HepG2 (cell line): Measurements from ENCODE around the gene CBFA2T2. TPM values are rescaled to one million over a fixed set of nuclear protein-coding genes. Genes with fewer than 3 reads are reported as not detected.

Experiments used
- ATAC-seq: fragments of 200-7000 bp; cut with Tn5 transposase; 3 replicates; pipeline ENCODE4 v1.9.1; 2020; ENCODE audit warnings: mild to moderate bottlenecking, moderate library complexity
- BruUV-seq: library from RNA; stranded (reverse); fragments of 400-500 nt; replicated peaks from 2 replicates; lab custom pipeline; 2021; lab: Mats Ljungman, UMichigan
- CTCF ChIA-PET: fragments of 300-600 bp; formaldehyde crosslinking; extraction: SDS; loops from one replicate; lab custom pipeline; 2021; ENCODE audit warnings: low total read pairs, inconsistent platforms, low intra/inter-chr PET ratio; lab: Yijun Ruan, JAX
- POLR2A ChIA-PET: fragments of 350-600 bp; sonication (Branson Sonifier 250); formaldehyde crosslinking; loops from one replicate; lab custom pipeline; 2020; ENCODE audit warnings: antibody characterized with exemption, inconsistent platforms; lab: Yijun Ruan, JAX
- DNase-seq: peaks from one replicate; pipeline ENCODE4 v3.0.0-alpha.2; 2015; ENCODE audit warnings: low spot score
- FAIRE-seq: peaks from 3 replicates; lab custom pipeline; 2011; peaks lifted over from hg19 to GRCh38; lab: Jason Lieb, UNC
- H2AFZ ChIP-seq: one replicate; pipeline ENCODE4 v1.6.1; 2011; ENCODE audit warnings: low read length, inconsistent platforms
- H3K27ac ChIP-seq: fragments of 300-600 bp; 3 replicates; pipeline ENCODE4 v1.8.0; 2011; ENCODE audit warnings: mixed run types, mild to moderate bottlenecking, mixed read lengths, low read length, inconsistent platforms; ENCODE audit not compliant: insufficient read depth; ENCODE audit errors: extremely low read length
- H3K27me3 ChIP-seq, 2 experiments: fragments of 200-600 bp in 1 of 2; 2 replicates in 1 of 2; 3 replicates in 1 of 2; pipeline versions ENCODE4 v1.6.0 to v1.8.0; 2011; ENCODE audit warnings: low read length in 2 of 2, mild to moderate bottlenecking in 2 of 2, moderate library complexity in 2 of 2, inconsistent platforms in 1 of 2; ENCODE audit not compliant: insufficient read depth in 2 of 2, control insufficient read depth in 1 of 2
- H3K36me3 ChIP-seq, 2 experiments: fragments of 200-600 bp in 1 of 2; replicated peaks in 1 of 2; 2 replicates in 1 of 2; 3 replicates in 1 of 2; pipeline versions ENCODE4 v1.5.1 to v1.8.0; 2011; ENCODE audit warnings: low read length in 2 of 2, inconsistent platforms in 1 of 2; ENCODE audit not compliant: insufficient read depth in 2 of 2, control insufficient read depth in 1 of 2
- H3K4me1 ChIP-seq: 2 replicates; pipeline ENCODE4 v1.5.1; 2012; ENCODE audit warnings: low read length, inconsistent platforms; ENCODE audit not compliant: insufficient read depth
- H3K4me2 ChIP-seq: 2 replicates; pipeline ENCODE4 v1.6.0; 2011; ENCODE audit warnings: low read depth, low read length, inconsistent platforms
- H3K4me3 ChIP-seq, 3 experiments: fragments of 200-600 bp in 1 of 3; sonication (generic), shearing (Covaris generic) in 1 of 3; replicated peaks in 1 of 3; 2 replicates each; pipeline ENCODE4 v1.5.1; 2011 to 2016; ENCODE audit warnings: low read length in 3 of 3, inconsistent platforms in 2 of 3, low read depth in 2 of 3, mild to moderate bottlenecking in 2 of 3, control low read depth in 1 of 3, mixed read lengths in 1 of 3; ENCODE audit not compliant: insufficient read depth in 1 of 3
- H3K79me2 ChIP-seq: one replicate; pipeline ENCODE4 v1.6.1; 2011; ENCODE audit warnings: low read length, inconsistent platforms; ENCODE audit not compliant: insufficient read depth
- H3K9ac ChIP-seq: 2 replicates; pipeline ENCODE4 v1.6.0; 2011; ENCODE audit warnings: mild to moderate bottlenecking, low read depth, low read length, inconsistent platforms; ENCODE audit not compliant: insufficient read depth
- H3K9me3 ChIP-seq: 2 replicates; pipeline ENCODE4 v1.5.1; 2012; ENCODE audit warnings: mild to moderate bottlenecking, low read length
- H4K20me1 ChIP-seq: 2 replicates; pipeline ENCODE4 v1.6.0; 2011; ENCODE audit warnings: inconsistent platforms, mild to moderate bottlenecking, low read length, moderate library complexity; ENCODE audit not compliant: insufficient read depth
- CEBPG ChIP-seq: IDR thresholded peaks from 2 replicates; pipeline ENCODE4 v1.6.1; 2016
- IKZF1 ChIP-seq: fragments of 450-650 bp; IDR thresholded peaks from 2 replicates; pipeline ENCODE4 v1.7.1; 2016
- KLF13 ChIP-seq: sonication (generic); formaldehyde crosslinking; IDR thresholded peaks from 2 replicates; pipeline ENCODE4 v1.4.0; 2020; ENCODE audit warnings: mild to moderate bottlenecking, missing genetic modification reagents
- MXD4 ChIP-seq: IDR thresholded peaks from 2 replicates; pipeline ENCODE4 v1.6.1; 2016; ENCODE audit warnings: mild to moderate bottlenecking, missing biosample characterization, missing genetic modification reagents
- NCOA1 ChIP-seq: sonication (generic); formaldehyde crosslinking; IDR thresholded peaks from 2 replicates; pipeline ENCODE4 v1.9.0; 2021; ENCODE audit warnings: missing genetic modification reagents
- RFX5 ChIP-seq: IDR thresholded peaks from 2 replicates; pipeline ENCODE4 v1.6.1; 2011; ENCODE audit warnings: low read depth, low read length, improper control_type of control experiment
- TBX3 ChIP-seq: fragments of 450-650 bp; IDR thresholded peaks from 2 replicates; pipeline ENCODE4 v1.6.1; 2017; ENCODE audit warnings: antibody characterized with exemption, mild to moderate bottlenecking, inconsistent platforms, borderline replicate concordance
- TSC22D2 ChIP-seq: sonication (generic); formaldehyde crosslinking; IDR thresholded peaks from 2 replicates; pipeline ENCODE4 v1.5.1; 2020; ENCODE audit warnings: missing genetic modification reagents, mild to moderate bottlenecking, borderline replicate concordance
- ZFP36 ChIP-seq: fragments of 150-350 bp; IDR thresholded peaks from 2 replicates; pipeline ENCODE4 v1.6.1; 2018; ENCODE audit warnings: borderline replicate concordance, low read length, low read depth; ENCODE audit not compliant: partially characterized antibody
- ZNF33A ChIP-seq: sonication (generic); formaldehyde crosslinking; IDR thresholded peaks from 2 replicates; pipeline ENCODE4 v1.5.1; 2020; ENCODE audit warnings: missing genetic modification reagents, mild to moderate bottlenecking, moderate library complexity, borderline replicate concordance
- ZNF678 ChIP-seq: sonication (generic); formaldehyde crosslinking; IDR thresholded peaks from 2 replicates; pipeline ENCODE4 v1.4.0; 2020; ENCODE audit warnings: mild to moderate bottlenecking, missing genetic modification reagents
- ZNF724P ChIP-seq: sonication (generic); formaldehyde crosslinking; IDR thresholded peaks from 2 replicates; pipeline ENCODE4 v1.8.0; 2022; ENCODE audit warnings: missing genetic modification reagents, borderline replicate concordance
- ZNF75D ChIP-seq: sonication (generic); formaldehyde crosslinking; IDR thresholded peaks from 2 replicates; pipeline ENCODE4 v1.8.1; 2023; ENCODE audit warnings: missing genetic modification reagents, mild to moderate bottlenecking, borderline replicate concordance
- WGBS: methylation state at CpG from one replicate; pipeline ENCODE4 v1.1.6; 2017; ENCODE audit warnings: low lambda C conversion rate; 5-methylcytosine and 5-hydroxymethylcytosine counted together
- in situ Hi-C: cut with HindIII; loops from 2 replicates; pipeline ENCODE4 v1.10.0; 2017; ENCODE audit warnings: low pct_unique_long_range_greater_than_20kb; ENCODE audit not compliant: extremely low pct_ligation_motif_present
- intact Hi-C: fragments of 100-400 bp; cut with micrococcal nuclease; formaldehyde crosslinking; loops from one replicate; pipeline ENCODE4 v1.10.0; 2022; ENCODE audit not compliant: unreplicated experiment
- polyA plus RNA-seq, 8 experiments: library from polyadenylated mRNA; depleted of rRNA in 3 of 8; stranded (reverse) in 7 of 8; unstranded in 1 of 8; fragments of >200 nt; fragmentation: Illumina TruSeq in 4 of 8; extraction: Trizol in 4 of 8; gene quantifications; 2 replicates each; pipeline versions ENCODE4 v1.2.1 to v1.2.3, GENCODE V29; 2011 to 2016; ENCODE audit warnings: low read depth in 4 of 8, missing spikeins in 1 of 8, mixed read lengths in 1 of 8; ENCODE audit not compliant: insufficient read depth in 1 of 8
- total RNA-seq, 5 experiments: library from RNA; depleted of rRNA; stranded (reverse); fragments of >200 nt; fragmentation: Illumina TruSeq; extraction: Trizol; gene quantifications; 2 replicates each; pipeline ENCODE4 v1.2.3, GENCODE V29; 2016; ENCODE audit warnings: low read depth in 1 of 5
- TF ChIP-seq, protein P1 (sequence below): sonication (generic); formaldehyde crosslinking; IDR thresholded peaks from 2 replicates; pipeline ENCODE4 v1.4.0; 2020; ENCODE audit warnings: low read depth, missing genetic modification reagents
- TF ChIP-seq, protein P2 (sequence below): sonication (generic); formaldehyde crosslinking; conservative IDR thresholded peaks from 2 replicates; pipeline ENCODE4 v1.5.0; 2020; ENCODE audit warnings: missing genetic modification reagents

Gene CBFA2T2
- total and polyA plus RNA-seq, 2 of the 13 experiments (the other 11 are each of a cell fraction or from before 2014, with no cell fraction given) = 6.3 to 21.2 TPM

DNA sequence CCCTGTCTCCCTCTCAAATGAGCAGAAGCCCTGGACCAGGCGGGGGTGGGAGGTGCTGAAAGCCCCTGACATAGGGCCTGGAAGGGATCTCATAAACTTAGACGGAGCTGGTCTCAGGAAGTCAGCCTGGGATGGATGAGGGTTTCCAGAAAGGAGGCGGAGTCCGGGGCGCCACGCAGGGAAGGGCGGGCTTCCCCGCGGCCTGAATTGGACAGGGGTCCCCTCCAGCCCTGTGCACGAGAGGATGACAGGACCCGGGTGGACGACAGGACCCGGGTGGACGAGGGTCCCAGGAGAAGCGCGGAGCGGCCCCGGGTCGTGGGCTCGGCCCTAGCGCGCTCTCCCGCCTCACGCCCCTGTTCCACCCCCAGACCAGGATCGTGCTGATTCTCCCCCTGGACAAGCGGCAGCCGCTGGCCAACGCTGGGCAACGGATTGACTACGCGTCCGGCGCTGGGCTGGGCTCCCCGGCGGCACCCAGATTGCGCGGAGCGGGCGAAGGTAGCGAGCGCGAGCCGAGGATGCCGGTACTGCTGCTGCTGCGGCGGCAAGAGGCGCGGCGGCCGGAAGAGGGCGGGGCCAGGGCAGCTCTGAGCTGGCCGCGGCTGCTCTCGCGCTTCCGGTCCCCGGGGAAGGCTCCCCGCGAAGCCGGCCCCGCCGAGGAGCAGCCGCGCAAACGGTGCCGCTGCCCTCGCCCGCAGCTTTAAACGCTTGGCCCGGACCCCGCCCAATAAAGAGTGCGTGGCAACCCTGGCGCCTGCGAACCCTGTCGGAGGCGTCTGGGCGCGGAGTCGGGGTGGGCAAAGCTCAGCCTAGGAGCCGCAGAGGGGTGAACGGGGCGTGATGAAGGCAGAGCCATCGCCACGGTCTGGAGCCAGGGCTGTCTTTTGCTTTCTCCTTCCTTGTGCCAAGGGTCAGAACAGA, 173.5 kb downstream of the CBFA2T2 start:
- Histone ChIP-seq H3K4me3 (peak overlapping the region; percentile 77 to 88 (median 87)), H3K4me1 (peaks cover 28% of the 10 kb centered on the region), H3K79me2 (peaks cover 8% of the 10 kb centered on the region), H2AFZ (no peak overlapping the region), H3K4me2 (peak overlapping the region; percentile 98), H3K27ac (peak overlapping the region; percentile 65), H3K9me3 (no peaks in the 10 kb centered on the region), H4K20me1 (no peaks in the 10 kb centered on the region), H3K9ac (peak overlapping the region; percentile 80), H3K36me3 (peaks cover 32% of the 10 kb centered on the region in 2 experiments), H3K27me3 (no peaks in the 10 kb centered on the region; a peak in 1 of 5 replicates)
- 2% methylated on average over 65 of the region's 84 CpGs for WGBS
- in situ Hi-C loops = no loop called here
- DNase-seq = peak; percentile 70
- POLR2A ChIA-PET = interaction anchor here (0.5 to 3.7 kb wide), 22 partner anchors 10 to 449 kb away, joined by 3 to 24 read pairs (median 6); partner anchors contain the start of genes CBFA2T2, CDK5RAP1, CHMP4B and EIF2S2
- no TSS peak for BruUV-seq
- ATAC-seq = peak; percentile 87
- intact Hi-C loops = loop anchor here (5.0 kb wide), 1 partner anchor 261 kb away; the partner anchor contains the start of gene CDK5RAP1
- FAIRE-seq = peak; percentile 71
- CTCF ChIA-PET = interaction anchor here (1.5 kb wide), 1 partner anchor 69 kb away, joined by 5 read pairs; the partner anchor contains the start of gene ZNF341
- TF ChIP-seq ZNF678 (CRISPR knock-in tag) (peak; percentile 29; the same call in 1 of the 2 replicates), TSC22D2 (CRISPR knock-in tag) (peak; percentile 94), ZNF724P (CRISPR knock-in tag) (peak; percentile 94), KLF13 (CRISPR knock-in tag) (0 out of 2 replicates have a peak, but pooled peaks have one; percentile 29), ZNF75D (CRISPR knock-in tag) (no peak), NCOA1 (CRISPR knock-in tag) (0 out of 2 replicates have a peak, but pooled peaks have one; percentile 87), RFX5 (no peak), MXD4 (CRISPR knock-in tag) (peak; percentile 94), IKZF1 (no peak), CEBPG (CRISPR knock-in tag) (no peak; the same call in 1 of the 2 replicates), TBX3 (no peak), ZNF33A (no peak), ZFP36 (no peak)
- TF ChIP-seq, protein P1, sequence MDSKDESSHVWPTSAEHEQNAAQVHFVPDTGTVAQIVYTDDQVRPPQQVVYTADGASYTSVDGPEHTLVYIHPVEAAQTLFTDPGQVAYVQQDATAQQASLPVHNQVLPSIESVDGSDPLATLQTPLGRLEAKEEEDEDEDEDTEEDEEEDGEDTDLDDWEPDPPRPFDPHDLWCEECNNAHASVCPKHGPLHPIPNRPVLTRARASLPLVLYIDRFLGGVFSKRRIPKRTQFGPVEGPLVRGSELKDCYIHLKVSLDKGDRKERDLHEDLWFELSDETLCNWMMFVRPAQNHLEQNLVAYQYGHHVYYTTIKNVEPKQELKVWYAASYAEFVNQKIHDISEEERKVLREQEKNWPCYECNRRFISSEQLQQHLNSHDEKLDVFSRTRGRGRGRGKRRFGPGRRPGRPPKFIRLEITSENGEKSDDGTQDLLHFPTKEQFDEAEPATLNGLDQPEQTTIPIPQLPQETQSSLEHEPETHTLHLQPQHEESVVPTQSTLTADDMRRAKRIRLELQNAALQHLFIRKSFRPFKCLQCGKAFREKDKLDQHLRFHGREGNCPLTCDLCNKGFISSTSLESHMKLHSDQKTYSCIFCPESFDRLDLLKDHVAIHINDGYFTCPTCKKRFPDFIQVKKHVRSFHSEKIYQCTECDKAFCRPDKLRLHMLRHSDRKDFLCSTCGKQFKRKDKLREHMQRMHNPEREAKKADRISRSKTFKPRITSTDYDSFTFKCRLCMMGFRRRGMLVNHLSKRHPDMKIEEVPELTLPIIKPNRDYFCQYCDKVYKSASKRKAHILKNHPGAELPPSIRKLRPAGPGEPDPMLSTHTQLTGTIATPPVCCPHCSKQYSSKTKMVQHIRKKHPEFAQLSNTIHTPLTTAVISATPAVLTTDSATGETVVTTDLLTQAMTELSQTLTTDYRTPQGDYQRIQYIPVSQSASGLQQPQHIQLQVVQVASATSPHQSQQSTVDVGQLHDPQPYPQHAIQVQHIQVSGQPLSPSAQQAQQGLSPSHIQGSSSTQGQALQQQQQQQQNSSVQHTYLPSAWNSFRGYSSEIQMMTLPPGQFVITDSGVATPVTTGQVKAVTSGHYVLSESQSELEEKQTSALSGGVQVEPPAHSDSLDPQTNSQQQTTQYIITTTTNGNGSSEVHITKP (CRISPR knock-in tag) = no peak
- TF ChIP-seq, protein P2, sequence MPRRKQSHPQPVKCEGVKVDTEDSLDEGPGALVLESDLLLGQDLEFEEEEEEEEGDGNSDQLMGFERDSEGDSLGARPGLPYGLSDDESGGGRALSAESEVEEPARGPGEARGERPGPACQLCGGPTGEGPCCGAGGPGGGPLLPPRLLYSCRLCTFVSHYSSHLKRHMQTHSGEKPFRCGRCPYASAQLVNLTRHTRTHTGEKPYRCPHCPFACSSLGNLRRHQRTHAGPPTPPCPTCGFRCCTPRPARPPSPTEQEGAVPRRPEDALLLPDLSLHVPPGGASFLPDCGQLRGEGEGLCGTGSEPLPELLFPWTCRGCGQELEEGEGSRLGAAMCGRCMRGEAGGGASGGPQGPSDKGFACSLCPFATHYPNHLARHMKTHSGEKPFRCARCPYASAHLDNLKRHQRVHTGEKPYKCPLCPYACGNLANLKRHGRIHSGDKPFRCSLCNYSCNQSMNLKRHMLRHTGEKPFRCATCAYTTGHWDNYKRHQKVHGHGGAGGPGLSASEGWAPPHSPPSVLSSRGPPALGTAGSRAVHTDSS (CRISPR knock-in tag) = peak; percentile 28; the same call in 1 of the 2 replicates
